Omental fat pad (tissue), 4 donors: ENCODE results near the gene MAP3K5. TPM values are rescaled to one million over a fixed set of nuclear protein-coding genes. Genes with fewer than 3 reads are reported as not detected.

Experiments used
- ATAC-seq: fragments of 150-250 bp; one replicate; pipeline ENCODE4 v1.9.1; 2016; ENCODE audit warnings: mild to moderate bottlenecking, moderate library complexity; ENCODE audit not compliant: low FRiP score
- DNase-seq: peaks from one replicate; pipeline ENCODE4 v3.0.0-alpha.2; 2019; ENCODE audit warnings: low spot score
- total RNA-seq, 4 donors: library from RNA; depleted of rRNA; stranded (reverse); fragments of >200 nt; gene quantifications; one replicate each; pipeline ENCODE4 v1.1.0, GENCODE V29; 2016
- TF ChIP-seq, protein P1 (sequence below), 3 donors: fragments of 450-650 bp; IDR thresholded peaks; one replicate each; pipeline ENCODE4 v1.5.1; 2016 to 2017; ENCODE audit warnings: antibody characterized with exemption in 3 of 3, mild to moderate bottlenecking in 3 of 3, moderate library complexity in 2 of 3

Gene MAP3K5
- total RNA-seq, 4 donors from 2014 or later = 31.4 to 53.0 (median 47.2) TPM

DNA sequence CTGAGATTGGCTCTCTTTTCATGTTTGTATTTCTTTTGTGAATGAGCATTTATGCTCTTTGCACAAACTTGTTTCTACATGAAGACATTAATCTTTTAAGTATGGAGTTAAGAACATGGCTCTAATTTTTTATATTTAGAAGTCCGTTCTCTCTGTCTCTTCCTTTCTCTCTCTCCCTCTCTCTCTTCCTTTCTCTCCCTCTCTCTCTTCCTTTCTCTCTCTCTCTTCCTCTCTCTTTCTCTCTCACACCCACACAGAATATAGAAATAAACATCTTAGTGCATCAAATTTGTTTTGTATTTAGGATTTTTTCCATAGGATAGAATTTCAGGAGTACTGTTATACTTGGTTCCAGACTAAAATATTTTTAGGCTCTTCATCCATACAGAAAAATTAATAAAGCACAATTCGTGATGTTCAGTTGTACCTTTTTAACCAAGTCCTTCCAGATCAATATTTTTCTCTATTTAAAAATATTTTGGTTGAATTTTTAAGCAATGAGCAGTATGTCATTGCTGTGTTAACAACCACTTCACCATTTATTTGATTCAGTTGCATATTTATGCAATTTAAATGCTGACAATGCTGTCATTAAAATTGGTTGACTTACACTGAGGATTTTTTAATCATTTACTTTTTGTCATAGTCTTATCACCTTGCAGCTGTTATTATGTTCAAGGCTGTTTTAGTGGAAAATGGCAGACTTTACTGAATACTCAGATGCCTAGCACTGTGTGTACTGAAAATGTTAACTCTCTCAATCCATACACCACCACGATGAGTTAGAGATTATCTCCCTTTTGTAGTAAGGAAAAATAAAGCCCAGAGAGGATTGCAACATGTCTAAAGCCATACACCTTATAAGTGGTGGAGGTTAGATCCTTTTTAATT, 129.7 kb downstream of the MAP3K5 start:
- no peak for DNase-seq
- TF ChIP-seq, protein P1, sequence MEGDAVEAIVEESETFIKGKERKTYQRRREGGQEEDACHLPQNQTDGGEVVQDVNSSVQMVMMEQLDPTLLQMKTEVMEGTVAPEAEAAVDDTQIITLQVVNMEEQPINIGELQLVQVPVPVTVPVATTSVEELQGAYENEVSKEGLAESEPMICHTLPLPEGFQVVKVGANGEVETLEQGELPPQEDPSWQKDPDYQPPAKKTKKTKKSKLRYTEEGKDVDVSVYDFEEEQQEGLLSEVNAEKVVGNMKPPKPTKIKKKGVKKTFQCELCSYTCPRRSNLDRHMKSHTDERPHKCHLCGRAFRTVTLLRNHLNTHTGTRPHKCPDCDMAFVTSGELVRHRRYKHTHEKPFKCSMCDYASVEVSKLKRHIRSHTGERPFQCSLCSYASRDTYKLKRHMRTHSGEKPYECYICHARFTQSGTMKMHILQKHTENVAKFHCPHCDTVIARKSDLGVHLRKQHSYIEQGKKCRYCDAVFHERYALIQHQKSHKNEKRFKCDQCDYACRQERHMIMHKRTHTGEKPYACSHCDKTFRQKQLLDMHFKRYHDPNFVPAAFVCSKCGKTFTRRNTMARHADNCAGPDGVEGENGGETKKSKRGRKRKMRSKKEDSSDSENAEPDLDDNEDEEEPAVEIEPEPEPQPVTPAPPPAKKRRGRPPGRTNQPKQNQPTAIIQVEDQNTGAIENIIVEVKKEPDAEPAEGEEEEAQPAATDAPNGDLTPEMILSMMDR (IDR thresholded peaks at IDR 0.05) = no peak

GRCh38 chr6:136660727-136661126, 131.6 kb downstream of the MAP3K5 start:
- DNase-seq (no peak), ATAC-seq (no peak)
- TF ChIP-seq, protein P1 (IDR thresholded peaks at IDR 0.05) = no peak

More for the DNA sequence above, 129.7 kb downstream of the MAP3K5 start:
- no peak for ATAC-seq

DNA sequence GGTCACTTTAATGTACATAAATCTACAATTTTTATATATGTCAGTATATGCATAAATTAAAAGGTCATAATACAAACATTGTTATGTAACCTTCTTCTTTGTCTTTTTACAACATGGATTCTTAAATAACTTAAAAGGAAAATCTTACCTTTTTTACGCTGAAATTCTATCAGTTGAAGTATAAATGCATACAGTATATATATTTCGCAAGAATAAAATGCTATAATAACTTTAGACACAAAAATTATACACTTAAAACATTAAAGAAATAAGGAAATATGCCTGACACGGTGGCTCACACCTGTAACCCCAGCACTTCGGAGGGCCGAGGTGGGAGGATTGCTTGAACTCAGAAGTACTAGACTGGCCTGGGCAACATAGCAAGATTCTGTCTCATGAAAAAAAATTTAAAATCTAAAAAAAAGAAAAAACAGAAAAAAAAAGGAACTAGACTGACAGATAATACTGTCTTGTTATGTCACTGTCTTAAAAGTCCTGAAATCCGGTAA, 132.2 kb downstream of the MAP3K5 start:
- TF ChIP-seq, protein P1 (IDR thresholded peaks at IDR 0.05) = no peak
- DNase-seq (no peak), ATAC-seq (no peak)

DNA sequence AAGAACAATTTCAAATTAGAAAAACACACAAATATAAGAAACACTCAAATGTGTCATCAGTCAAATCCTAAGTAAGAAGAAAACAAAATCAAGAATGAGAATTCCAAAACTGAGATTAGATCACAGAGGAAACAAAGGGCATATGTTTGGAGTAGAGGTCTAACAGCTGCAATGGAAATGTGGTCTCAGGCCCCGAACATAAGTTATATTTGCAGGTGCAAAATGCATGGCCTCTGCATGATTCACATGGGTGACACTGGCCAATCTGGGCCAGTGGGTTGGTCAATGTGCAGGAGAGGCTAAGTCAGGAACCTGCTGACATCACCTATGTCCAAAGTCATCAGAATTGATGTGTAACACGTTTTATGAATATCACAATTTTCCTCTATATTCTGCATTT, 133.6 kb downstream of the MAP3K5 start:
- no peak for DNase-seq
- no peak for ATAC-seq
- TF ChIP-seq, protein P1 (IDR thresholded peaks at IDR 0.05) = no peak

- ATAC-seq (no peak), DNase-seq (no peak)
- TF ChIP-seq, protein P1 (IDR thresholded peaks at IDR 0.05) = no peak
Observed at GRCh38 chr6:136657666-136658065, 134.6 kb downstream of the MAP3K5 start.

- TF ChIP-seq, protein P1 (IDR thresholded peaks at IDR 0.05) = no peak
- no peak for ATAC-seq
- no peak for DNase-seq
Observed at GRCh38 chr6:136656121-136656520, 136.2 kb downstream of the MAP3K5 start.
